Amygdala (tissue), 56 donors: ENCODE measurements around the gene TXLNB.
A peak's percentile ranks its signal among the peaks of the same experiment; 100 is the strongest.

Experiments
- DNase-seq, 56 donors: peaks; one replicate each; lab custom pipeline; 2025; lab: John Stamatoyannopoulos, UW

Gene TXLNB

GRCh38 chr6:139291813-139292619, at the start of gene TXLNB:
Gene TXLNB, minus strand, starts transcription at chr6:139291998. Its CDS starts 3,099 bp downstream, at chr6:139288899.
- DNase-seq, result peak in 27 of 56 donors; percentile 2 to 73 (median 21)

- DNase-seq, result no peak
Observed at GRCh38 chr6:139341060-139341459, 49.3 kb upstream of the TXLNB start.

GRCh38 chr6:139338795-139339194, 47.0 kb upstream of the TXLNB start:
- no peak for DNase-seq

DNA sequence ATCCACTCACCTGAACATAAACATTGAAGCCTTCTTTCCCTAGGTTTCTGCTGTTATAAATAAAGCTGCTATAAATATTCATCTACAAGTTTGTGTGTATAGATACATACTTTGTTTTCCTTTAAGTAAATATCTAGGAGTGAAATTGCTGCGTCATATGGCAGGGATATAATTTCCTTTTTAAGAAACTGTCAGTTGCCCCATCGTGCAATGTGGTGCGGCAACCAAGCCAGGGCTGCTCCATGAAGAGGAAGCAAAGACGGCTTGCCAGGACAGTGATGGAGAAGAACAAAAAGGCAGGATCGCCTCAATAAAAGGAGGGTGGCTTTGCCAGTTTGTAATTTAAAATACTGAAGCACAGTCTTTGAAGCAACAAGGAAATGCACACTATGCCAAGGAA, 46.0 kb upstream of the TXLNB start:
- no peak for DNase-seq

DNA sequence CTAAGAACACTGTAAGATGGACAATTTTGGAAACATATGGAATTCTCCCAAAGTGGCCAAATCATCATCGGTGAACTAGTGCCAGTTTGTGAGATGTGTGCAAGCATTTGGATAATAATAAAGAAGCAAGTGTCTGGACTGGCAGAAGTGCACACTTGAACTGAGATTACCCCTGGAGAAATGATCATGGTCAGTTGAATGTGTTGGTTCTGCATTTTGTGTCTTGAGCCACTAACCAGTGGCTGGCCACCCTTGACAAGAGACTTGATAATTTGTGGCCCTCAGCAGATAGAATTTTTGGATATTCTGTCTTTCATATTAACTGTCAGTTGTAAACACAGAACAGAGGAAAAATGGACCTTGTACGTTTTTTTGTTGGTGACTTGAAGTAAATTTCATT, 45.2 kb upstream of the TXLNB start:
- DNase-seq, result no peak

- no peak for DNase-seq
Observed at GRCh38 chr6:139336488-139336887, 44.7 kb upstream of the TXLNB start.

DNA sequence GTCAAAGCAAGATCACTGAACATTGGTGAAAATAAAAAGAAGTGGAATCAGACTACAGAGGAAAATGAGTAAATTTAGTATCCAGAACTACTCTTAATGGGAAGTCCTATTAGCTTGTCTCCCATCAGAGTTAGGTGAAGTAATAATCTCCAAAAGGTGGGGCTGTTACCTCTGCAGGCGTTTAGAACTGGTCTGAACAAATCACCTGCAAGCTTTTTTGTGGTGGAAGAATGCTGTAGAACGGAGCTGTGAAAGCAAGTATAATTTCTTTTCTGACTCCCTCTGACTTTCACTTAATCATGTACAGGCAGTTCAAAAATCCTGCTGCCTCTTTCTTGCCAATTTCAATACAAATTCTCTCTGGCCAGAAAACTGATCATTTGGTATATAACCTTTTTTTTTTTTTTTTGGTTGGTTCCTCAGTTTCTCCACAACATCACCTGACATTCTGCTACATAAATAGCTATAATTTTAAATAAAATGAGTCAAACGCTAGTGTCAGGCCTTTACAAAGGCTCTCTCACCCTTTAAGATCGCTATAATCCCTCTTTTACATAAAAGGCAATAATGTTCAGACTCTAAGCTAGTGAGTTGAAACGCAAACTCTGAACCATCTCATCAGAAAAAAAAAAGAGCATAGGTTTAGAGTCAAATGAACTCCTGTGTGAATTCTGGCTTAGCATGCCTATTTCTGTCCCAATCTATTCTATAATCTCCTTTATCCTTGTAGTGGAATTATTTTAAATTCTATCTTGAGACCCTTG, 43.8 kb upstream of the TXLNB start:
- DNase-seq, result no peak

GRCh38 chr6:139334806-139335446, 43.1 kb upstream of the TXLNB start:
- DNase-seq, result no peak

DNA sequence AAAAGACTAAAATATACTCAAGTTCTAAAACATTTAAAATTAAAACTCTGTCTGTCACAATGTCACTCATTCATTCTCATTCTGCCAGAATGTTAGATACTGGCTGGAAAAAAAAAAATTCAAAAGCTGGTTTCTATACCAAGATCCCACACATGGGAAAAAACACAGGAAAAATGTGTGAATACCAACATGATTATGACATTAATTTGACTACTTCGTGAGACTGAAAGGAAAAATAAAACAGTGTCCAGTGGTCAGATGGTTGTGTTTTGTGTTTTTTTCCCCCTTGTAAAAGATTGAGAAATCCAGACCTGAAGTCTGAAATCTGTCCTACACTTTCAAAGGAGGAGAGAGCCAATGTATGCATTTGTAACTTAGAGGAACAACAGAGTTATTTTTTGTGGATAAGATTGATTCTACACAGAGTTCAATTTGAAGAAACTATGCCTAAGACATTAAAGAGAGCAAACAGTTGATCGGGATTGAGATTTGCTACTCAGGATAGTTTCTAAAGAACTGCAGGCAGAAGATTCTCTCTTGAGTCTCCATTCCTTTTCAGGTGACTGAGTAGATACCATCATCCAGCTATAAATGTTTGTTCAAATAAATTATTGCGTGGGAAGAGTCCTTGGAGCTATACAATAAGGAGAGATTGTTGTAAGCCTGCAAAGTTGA, 39.2 kb upstream of the TXLNB start:
- DNase-seq, result no peak

DNA sequence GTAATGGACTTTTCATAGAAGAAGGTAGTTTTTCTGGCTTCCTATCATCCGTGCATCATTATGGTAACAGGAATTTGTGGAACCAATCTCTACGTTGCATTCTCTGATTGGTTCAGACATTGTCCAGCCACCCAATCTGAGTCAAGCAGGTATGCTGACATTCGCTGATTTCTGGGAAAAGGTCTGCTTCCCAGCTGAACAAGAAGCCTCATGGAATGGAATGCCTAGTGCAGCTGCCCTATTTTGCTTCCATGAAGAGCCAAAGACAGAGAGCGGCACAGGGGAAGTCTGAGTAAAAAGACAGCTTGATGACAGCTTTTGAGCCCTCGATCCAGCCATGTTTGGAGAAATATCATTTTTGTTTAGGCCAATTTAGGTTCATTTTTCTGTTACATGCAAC, 38.5 kb upstream of the TXLNB start:
- no peak for DNase-seq

DNA sequence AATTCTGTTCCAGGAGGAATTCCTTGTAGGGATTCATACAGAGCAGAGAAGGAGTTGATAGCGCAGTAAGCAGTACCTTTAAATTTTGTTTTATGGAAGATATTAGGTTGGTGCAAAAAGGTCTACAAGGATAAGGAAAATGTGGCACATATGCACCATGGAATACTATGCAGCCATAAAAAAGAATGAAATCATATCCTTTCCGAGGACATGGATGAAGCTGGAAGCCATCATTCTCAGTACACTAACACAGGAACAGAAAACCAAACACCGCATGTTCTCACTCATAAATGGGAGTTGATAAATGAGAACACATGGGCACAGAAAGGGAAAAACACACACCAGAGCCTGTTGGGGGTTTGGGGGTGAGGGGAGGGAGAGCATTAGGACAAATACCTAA, 37.4 kb upstream of the TXLNB start:
- no peak for DNase-seq

DNA sequence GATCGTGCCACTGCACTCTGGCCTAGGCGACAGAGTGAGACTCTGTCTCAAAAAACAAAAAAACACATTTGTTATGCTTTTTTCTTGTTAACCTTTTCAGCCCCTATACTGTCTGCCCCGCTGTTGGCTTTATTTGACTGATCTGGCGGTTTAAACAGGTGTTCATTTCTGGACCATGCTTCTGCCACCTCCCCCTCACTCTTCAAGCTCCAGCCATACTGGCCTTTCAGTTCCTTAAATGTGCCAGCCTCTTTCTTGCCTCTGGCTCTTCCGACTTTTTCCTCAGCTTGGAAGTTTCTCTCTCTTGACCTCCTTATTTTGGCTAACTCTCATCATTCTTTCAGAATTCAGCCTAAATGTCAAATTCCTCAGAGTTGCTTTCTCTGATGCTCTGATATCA, 35.2 kb upstream of the TXLNB start:
- no peak for DNase-seq

DNA sequence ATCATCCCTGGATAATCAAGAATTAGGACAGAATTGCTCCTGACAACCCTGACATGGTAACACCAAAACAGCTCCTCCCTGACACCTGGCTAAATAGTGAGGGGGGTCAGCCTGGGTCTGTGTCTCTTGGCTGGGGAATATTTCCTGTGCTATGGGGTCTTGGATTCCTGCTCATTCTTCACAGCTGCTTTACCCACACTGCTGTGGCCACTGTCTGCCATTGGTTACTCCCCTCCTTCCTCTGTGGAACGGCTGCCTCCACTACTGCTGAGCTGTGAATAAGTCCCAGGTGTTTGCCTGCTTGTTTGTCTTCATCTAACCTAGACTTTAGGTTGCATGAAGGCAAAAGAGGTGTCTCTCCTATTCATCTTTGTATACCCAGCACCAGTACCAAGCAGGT, 33.9 kb upstream of the TXLNB start:
- DNase-seq, result no peak

- no peak for DNase-seq
Observed at GRCh38 chr6:139325125-139325524, 33.3 kb upstream of the TXLNB start.

DNA sequence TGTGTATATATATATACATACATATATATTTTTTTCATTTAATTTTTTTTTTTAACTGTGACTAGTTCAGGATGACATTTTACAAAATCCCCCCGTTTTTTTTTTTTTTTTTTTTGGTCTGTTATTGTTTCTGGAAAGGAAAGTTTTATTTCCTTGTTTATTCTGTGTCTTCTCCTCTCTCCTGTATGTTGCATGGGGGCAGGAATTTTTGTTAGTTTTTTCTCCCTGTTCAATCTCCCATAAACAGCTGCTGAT, 32.4 kb upstream of the TXLNB start:
- DNase-seq, result no peak

- DNase-seq, result peak in 30 of 56 donors; percentile 1 to 56 (median 20)
Observed at GRCh38 chr6:139323511-139324300, 31.9 kb upstream of the TXLNB start.

DNA sequence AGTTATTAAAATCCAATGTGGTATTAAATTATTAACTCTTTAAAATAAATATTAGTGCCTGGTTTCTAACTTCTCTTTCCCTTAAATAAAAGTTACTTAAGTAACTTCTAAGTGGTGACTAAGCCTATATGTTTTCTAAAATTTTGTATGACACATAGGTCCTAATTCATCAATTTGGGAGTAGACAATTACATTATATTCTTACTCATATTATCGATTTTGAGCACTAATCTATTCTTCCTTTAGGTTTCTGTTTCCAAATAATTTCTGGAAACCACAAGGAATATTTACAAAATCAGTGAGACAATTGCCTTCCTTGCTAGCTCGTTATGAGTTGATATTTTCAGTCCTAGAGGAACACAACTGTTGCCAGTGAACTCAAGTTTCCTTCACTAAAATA, 28.3 kb upstream of the TXLNB start:
- DNase-seq, result no peak

DNA sequence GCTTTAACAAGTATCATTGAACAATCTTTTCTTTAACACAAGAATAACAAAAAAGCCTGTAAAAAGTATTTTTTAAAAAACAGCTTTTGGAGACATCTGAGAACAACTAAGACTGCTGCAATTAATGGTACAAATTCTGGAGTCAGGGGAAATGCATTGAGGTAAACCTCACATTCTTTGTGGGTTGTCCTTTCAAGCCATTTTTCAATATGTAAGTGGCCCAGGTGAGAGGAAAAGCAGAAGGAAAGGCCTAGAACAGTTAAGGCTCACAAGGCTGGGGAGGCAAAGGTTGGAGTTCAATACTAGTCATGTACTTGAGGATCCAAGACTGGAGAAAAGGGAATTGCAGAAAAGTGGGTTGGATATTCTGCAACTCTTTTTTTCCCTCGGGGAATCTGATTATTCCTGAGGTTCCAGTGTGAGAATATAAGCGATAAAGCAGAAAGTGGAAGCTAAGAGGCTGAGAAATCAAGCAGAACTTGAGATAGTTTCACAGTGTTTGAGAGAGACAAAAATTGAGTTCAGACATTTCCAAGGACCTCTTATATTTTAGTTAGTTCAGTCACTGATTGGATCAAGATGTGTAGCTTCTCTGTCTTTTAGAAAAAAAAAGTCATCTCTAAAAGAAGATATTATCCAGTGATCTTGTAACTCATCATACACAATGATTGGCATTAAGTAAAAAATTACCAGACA, 25.0 kb upstream of the TXLNB start:
- no peak for DNase-seq

GRCh38 chr6:139313784-139314545, 22.2 kb upstream of the TXLNB start:
- DNase-seq, result no peak
